GM18498 (cell line): ENCODE measurements around the gene COL4A4.

Experiments used
- ATAC-seq: cut with Tn5 transposase; IDR thresholded peaks from one replicate; pipeline ENCODE4 v1.9.1; 2021; ENCODE audit warnings: mild to moderate bottlenecking, moderate library complexity; ENCODE audit not compliant: unreplicated experiment

COL4A4 gene

DNA sequence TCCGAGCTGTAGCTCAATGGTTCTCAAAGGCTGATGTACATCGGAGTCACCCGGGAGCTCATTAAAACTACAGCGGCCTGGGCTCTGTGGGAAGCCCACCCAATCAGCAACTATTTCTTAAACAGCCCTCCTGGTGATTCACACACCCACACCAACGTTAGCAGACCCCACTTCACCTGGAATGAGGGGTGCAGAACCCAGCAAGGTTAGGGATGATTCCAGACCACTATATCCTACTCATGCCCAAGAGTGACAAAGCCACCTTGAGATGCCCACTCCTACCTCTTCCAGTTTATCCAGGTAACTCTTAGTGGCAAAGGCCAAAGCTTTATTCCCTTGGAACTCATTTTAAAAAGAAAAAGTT lies 178.4 kb downstream of the COL4A4 start:
- no peak for ATAC-seq

GRCh38 chr2:226984750-226985582 lies 179.0 kb downstream of the COL4A4 start:
- peak; percentile 96 for ATAC-seq

DNA sequence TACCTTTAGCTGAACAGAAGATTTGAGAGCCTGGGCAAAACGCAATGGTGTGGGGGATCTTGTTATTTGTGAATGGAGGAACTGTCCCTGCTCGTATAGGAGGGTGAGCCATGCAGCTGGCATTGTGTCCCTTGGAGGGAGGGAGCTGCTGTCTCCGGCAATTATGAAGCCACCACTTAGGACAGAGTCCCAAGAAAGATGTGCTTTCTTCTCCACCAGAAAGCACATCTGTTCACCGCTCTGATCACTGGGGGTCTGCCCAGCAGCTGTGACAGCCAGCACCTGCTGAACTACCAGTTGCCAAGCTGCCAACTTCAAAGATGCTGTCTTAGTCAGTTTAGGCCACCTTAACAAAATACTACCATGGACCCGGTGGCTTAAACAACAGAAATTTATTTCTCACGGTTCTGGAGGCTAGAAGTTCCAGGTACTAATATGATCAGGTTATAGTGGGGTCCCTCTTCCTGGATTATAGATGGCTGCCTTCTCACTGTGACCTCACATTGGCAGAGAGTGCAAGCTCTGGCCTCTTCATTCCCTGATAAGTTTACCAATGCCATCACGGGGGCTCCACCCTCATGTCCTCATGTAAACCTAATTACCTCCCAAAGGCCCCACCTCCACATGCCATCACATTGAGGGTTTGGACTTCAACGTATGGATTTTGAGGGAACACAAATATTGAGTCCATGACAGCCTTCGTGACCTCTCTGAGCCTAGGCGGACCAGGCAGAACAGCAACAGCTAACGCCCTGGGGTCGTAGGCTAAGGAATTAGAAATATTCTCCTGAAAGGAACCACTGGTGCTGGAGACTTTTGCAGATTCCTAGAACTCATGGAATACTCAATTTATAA lies 179.9 kb downstream of the COL4A4 start:
- no peak for ATAC-seq

DNA sequence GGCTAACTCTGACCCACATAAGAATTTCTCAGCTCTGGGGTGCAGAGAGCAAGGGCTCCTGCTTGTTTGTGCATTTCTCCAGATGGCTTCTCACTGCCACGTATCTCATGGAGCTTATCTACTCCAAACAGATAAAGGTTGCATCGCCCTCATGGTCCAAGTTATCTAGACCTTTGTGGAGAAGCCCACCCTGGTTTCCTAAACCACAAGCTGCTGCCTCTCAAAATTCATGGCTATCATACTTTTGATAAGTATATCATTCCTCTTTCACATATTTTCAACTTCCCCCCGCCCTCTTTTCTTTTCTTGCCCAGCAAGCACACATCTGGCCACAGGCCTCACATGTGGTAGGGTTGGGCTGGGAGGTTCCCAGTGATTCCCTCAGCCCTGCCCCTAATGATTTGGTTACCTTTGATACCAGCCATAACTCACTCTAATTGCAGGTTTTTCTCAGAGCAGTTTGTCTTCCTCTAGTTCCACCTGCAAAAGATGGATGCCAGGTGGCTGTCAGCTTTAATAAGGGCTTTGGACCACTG lies 182.1 kb downstream of the COL4A4 start:
- ATAC-seq = no peak

DNA sequence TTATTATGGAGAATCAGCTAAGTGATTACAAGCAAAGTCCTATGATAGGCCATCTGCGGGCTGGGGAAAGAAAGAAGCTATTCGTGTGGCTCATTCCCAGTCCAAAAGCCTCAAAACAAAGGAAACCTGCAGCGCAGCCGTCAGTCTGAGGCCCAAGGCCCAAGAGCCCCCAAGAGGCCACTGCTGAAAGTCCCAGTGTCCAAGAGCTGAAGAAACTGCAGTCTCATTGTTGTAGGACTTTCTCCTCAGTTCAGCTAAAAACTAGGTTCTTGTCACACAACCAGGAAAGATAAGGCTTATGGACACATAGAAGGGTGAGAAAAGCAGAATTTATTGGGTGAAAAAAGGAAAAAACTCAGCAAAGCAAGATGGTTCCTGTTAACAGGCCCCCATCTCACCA lies 185.0 kb downstream of the COL4A4 start:
- ATAC-seq = no peak

GRCh38 chr2:226978300-226978699 lies 185.7 kb downstream of the COL4A4 start:
- no peak for ATAC-seq

DNA sequence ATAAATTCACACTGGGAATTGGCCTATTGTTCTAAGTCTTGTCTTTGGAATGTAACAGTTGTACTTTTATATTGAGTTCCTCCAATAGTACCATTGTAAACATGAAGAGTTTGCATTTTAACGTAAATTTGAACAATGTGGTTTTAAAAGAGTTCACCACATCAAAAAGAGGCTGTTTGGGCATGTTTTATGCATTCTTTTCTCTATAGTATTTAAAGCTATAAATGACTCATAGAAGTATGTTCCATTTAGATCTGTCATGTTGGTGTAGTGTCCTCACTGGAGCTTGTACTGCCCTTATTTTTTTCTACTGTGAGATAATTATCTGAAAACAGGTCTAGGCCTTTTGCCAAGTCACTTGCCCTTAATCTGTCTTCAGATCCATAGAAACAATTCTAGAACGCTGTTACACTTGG lies 186.2 kb downstream of the COL4A4 start:
- ATAC-seq = no peak

DNA sequence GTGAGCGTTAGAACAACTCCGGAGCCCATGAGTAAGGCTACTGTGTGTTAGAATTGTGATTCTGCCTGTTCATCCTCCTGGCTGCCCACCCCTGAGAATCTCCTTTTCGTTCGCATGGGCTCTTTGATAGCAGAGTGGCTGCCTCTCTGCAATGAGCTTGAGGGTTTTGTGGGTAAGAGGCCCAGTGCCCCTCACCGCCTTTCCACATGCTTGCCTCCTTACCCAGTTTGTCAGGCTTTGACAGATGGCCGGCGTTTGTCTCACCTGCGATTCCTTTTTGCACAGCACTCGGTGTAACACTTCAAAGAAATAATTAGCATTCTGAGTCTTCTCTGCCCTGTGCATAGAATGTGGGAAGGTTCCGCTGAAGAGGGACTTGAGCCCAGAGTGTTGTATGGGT lies 190.2 kb downstream of the COL4A4 start:
- ATAC-seq = no peak

- ATAC-seq = peak; percentile 52
Measured at GRCh38 chr2:226971770-226972169, 192.2 kb downstream of the COL4A4 start.

GRCh38 chr2:226971084-226971483 lies 192.9 kb downstream of the COL4A4 start:
- ATAC-seq = peak; percentile 50

DNA sequence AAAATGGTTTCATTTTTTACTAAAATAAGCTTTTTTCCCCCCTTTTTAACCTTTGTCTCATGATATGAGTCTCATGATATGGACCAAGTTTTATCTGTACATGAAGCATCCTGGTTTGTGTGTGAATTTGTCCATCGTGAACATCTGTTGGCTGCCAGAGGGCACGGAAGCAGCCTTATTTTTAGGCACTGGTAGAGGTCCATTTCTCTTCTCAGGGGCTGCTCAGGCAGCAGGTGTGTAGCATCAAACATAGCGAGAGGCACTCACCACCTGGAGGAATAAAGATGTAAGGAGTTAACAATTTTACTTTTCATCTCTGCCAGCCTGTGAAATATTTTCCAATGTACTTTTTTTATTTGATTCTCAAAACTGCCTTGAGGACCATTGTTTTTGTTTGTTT lies 193.6 kb downstream of the COL4A4 start:
- ATAC-seq = peak; percentile 69

- no peak for ATAC-seq
Measured at GRCh38 chr2:226969417-226970080, 194.5 kb downstream of the COL4A4 start.

- ATAC-seq = no peak
Measured at GRCh38 chr2:226965376-226965775, 198.6 kb downstream of the COL4A4 start.

GRCh38 chr2:226963528-226963927 lies 200.5 kb downstream of the COL4A4 start:
- ATAC-seq = no peak

DNA sequence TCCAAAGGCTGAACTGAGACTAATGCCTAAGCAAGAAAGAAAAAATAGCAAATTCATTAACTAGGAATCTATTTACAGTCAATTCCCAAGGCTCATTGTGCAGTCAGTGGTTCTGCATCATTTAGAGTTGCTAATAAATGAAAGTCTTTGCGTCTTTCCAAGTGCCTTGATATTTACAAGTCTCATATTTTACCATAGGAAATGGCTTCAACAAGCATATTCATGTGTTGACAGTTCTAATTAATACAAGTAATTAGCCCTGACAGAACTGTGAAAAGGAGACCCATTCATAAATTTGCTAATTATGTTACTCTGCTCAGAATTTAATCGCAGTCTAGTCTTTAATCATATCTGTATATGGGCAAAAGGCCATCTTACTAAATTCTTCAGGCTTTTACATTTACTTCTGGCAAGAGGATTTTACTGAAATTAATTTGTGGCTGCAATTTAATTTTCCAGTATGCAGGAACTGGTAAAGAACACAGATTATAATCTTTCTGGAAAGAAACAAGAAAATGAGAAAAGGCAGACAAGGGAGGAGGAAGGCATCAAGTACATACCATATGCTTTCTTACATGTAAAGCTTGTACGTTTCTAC lies 201.7 kb downstream of the COL4A4 start:
- ATAC-seq = no peak

DNA sequence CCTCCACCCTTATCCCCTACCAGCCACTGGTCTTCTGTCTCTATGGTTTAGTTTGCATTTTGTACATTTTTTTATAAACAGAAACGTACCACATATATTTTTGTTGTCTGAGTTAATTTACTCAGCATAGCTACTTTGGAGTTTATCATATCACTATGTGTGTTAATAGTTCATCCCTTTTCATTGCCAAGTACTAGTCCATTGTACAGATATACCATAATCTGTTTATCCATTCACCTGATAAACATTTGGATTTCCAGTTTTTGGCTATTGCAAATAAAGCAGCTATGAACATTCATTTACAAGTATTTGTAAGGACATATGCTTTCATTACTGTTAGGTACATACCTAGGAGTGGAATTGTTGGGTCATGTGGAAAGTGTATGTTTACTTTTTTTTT lies 204.6 kb downstream of the COL4A4 start:
- no peak for ATAC-seq

DNA sequence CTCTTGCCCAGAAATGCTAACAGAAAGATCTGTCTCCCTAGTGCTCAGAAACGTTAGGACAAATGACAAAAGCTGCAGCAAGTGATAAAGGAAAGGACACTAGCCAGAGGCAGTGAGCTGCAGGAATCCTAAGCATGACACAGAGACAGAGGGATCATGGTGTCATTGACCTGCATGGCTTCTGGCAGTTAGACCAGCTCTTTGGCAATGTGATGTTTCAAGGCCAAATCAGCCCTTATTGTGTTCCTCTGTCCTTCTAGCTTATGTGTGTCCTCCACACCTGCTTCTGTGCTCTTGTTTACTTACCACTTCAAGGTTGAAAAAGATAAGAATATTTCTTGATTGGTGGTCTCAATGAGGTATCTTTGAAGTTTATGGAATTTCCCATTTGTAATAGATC lies 207.3 kb downstream of the COL4A4 start:
- no peak for ATAC-seq

- ATAC-seq = no peak
Measured at GRCh38 chr2:226953826-226954225, 210.2 kb downstream of the COL4A4 start.

DNA sequence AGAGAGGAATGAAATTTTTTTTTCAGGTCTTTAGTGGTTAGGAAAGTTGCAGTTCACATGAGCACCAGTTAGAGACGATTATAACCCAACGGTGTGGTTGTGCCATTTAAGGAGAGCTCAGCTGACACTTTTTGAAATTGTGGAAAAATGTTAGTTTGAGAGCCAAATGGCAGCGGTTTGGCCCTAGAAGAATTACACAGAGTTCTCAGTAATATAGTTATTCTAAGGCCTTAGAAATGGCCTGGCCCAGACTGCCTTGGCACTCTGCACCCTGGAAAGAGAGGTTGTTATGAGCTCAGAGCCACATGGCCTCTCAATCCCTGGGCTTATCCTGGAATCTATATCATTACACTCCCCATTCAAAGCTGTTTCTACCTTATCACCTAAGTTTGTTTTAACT lies 210.8 kb downstream of the COL4A4 start:
- no peak for ATAC-seq
